Retina (tissue), 1 donor: Measurements from ENCODE around the gene TCF7L1.
"Not testable (repeated sequence)": the region's sequence is repeated elsewhere in the genome, so short reads cannot be mapped to it uniquely, and the experiment has no call there.

Experiments used
- DNase-seq: peaks from one replicate; pipeline ENCODE4 v3.0.0-alpha.2; 2016

Gene TCF7L1

GRCh38 chr2:85132397-85132796 is 795 bp upstream of the TCF7L1 start:
- no peak for DNase-seq

- peak; percentile 84 for DNase-seq
Observed at GRCh38 chr2:85133751-85134254, 611 bp downstream of the TCF7L1 start.

- DNase-seq = peak; percentile 88
Observed at GRCh38 chr2:85134255-85134895, 1.2 kb downstream of the TCF7L1 start.

- DNase-seq = peak; percentile 66
Observed at GRCh38 chr2:85134896-85135659, 1.9 kb downstream of the TCF7L1 start.

GRCh38 chr2:85135660-85135914 is 2.4 kb downstream of the TCF7L1 start:
- no peak for DNase-seq

GRCh38 chr2:85137156-85137555 is 4.0 kb downstream of the TCF7L1 start:
- DNase-seq = no peak

GRCh38 chr2:85143463-85144082 is 10.4 kb downstream of the TCF7L1 start:
- no peak for DNase-seq

GRCh38 chr2:85145116-85145820 is 12.1 kb downstream of the TCF7L1 start:
- DNase-seq = no peak

- no peak for DNase-seq
Observed at GRCh38 chr2:85148190-85148589, 15.0 kb downstream of the TCF7L1 start.

GRCh38 chr2:85151026-85151425 is 17.8 kb downstream of the TCF7L1 start:
- DNase-seq = no peak

- no peak for DNase-seq
Observed at GRCh38 chr2:85152895-85153294, 19.7 kb downstream of the TCF7L1 start.

GRCh38 chr2:85154048-85154753 is 21.0 kb downstream of the TCF7L1 start:
- no peak for DNase-seq

- DNase-seq = not testable (repeated sequence)
Observed at GRCh38 chr2:85155082-85155481, 21.9 kb downstream of the TCF7L1 start.

- DNase-seq = no peak
Observed at GRCh38 chr2:85156153-85156552, 23.0 kb downstream of the TCF7L1 start.

GRCh38 chr2:85156619-85157018 is 23.4 kb downstream of the TCF7L1 start:
- DNase-seq = no peak

- DNase-seq = no peak
Observed at GRCh38 chr2:85157345-85157744, 24.2 kb downstream of the TCF7L1 start.

- no peak for DNase-seq
Observed at GRCh38 chr2:85158559-85159273, 25.5 kb downstream of the TCF7L1 start.

- no peak for DNase-seq
Observed at GRCh38 chr2:85159589-85159988, 26.4 kb downstream of the TCF7L1 start.

GRCh38 chr2:85160966-85161960 is 28.1 kb downstream of the TCF7L1 start:
- DNase-seq = peak; percentile 19

GRCh38 chr2:85162746-85163301 is 29.6 kb downstream of the TCF7L1 start:
- DNase-seq = no peak

- DNase-seq = peak; percentile 30
Observed at GRCh38 chr2:85163675-85164074, 30.5 kb downstream of the TCF7L1 start.
